NCI-H1694 (cell line): ENCODE data around the gene ESPNL.

Experiments used
- DNase-seq: peaks from one replicate; lab custom pipeline; 2025; lab: John Stamatoyannopoulos, UW

Gene ESPNL

GRCh38 chr2:238098901-238099713 is 1.0 kb upstream of the ESPNL start:
- DNase-seq = no peak

GRCh38 chr2:238099714-238100048 is 459 bp upstream of the ESPNL start:
- no peak for DNase-seq

GRCh38 chr2:238100821-238101771 is 956 bp downstream of the ESPNL start:
- DNase-seq = no peak

GRCh38 chr2:238101891-238102841 is 2.0 kb downstream of the ESPNL start:
- DNase-seq = no peak

GRCh38 chr2:238102865-238103264 is 2.7 kb downstream of the ESPNL start:
- no peak for DNase-seq

GRCh38 chr2:238103465-238104225 is 3.5 kb downstream of the ESPNL start:
- DNase-seq = no peak

- DNase-seq = no peak
These were observed 4.1 kb downstream of the ESPNL start for GRCh38 chr2:238104226-238104690.

GRCh38 chr2:238104691-238105371 is 4.7 kb downstream of the ESPNL start:
- no peak for DNase-seq

GRCh38 chr2:238105506-238106338 is 5.6 kb downstream of the ESPNL start:
- no peak for DNase-seq

- no peak for DNase-seq
These were observed 6.2 kb downstream of the ESPNL start for GRCh38 chr2:238106339-238106697.

- DNase-seq = no peak
These were observed 6.8 kb downstream of the ESPNL start for GRCh38 chr2:238106698-238107524.

- DNase-seq = no peak
These were observed 7.6 kb downstream of the ESPNL start for GRCh38 chr2:238107525-238108422.

GRCh38 chr2:238108423-238109183 is 8.5 kb downstream of the ESPNL start:
- DNase-seq = peak; percentile 57

- no peak for DNase-seq
These were observed 13.5 kb downstream of the ESPNL start for GRCh38 chr2:238113611-238114010.

- no peak for DNase-seq
These were observed 14.2 kb downstream of the ESPNL start for GRCh38 chr2:238114331-238114841.

- DNase-seq = no peak
These were observed 14.9 kb downstream of the ESPNL start for GRCh38 chr2:238114851-238115660.
